K562 (cell line): Measurements from ENCODE around the gene NSMCE1. TPM values are rescaled to one million over a fixed set of nuclear protein-coding genes. Genes with fewer than 3 reads are reported as not detected.

ENCODE experiments used
- EHMT2 ChIP-seq: fragments of 450-650 bp; IDR thresholded peaks from 2 replicates; pipeline ENCODE4 v1.6.1; 2018; ENCODE audit warnings: antibody characterized with exemption
- ETV5 ChIP-seq: sonication (generic); formaldehyde crosslinking; IDR thresholded peaks from 2 replicates; pipeline ENCODE4 v1.4.0; 2020; ENCODE audit warnings: low read depth, mild to moderate bottlenecking, missing genetic modification reagents
- HDAC6 ChIP-seq: IDR thresholded peaks from 2 replicates; pipeline ENCODE4 v1.6.1; 2012; ENCODE audit warnings: low read depth, mild to moderate bottlenecking, control low read depth, inconsistent platforms, low read length, moderate library complexity
- MEIS2 ChIP-seq: fragments of 450-650 bp; IDR thresholded peaks from 2 replicates; pipeline ENCODE4 v1.6.1; 2014; ENCODE audit warnings: mild to moderate bottlenecking; ENCODE audit not compliant: partially characterized antibody
- NR2F6 ChIP-seq: fragments of 450-650 bp; formaldehyde crosslinking; IDR thresholded peaks from 2 replicates; pipeline ENCODE4 v1.4.0; 2020; ENCODE audit warnings: mild to moderate bottlenecking
- NUFIP1 ChIP-seq: fragments of 450-650 bp; IDR thresholded peaks from 2 replicates; pipeline ENCODE4 v1.6.1; 2018; ENCODE audit not compliant: partially characterized antibody
- PHTF2 ChIP-seq: fragments of 250-450 bp; sonication (Bioruptor Pico); IDR thresholded peaks from 2 replicates; pipeline ENCODE4 v1.5.0; 2021; ENCODE audit warnings: mild to moderate bottlenecking
- POLR2H ChIP-seq: IDR thresholded peaks from 2 replicates; pipeline ENCODE4 v1.6.1; 2016; ENCODE audit warnings: missing genetic modification characterization, low read depth, mild to moderate bottlenecking, control low read depth, missing compliant biosample characterization, moderate library complexity
- SMAD1 ChIP-seq: fragments of 150-350 bp; IDR thresholded peaks from 2 replicates; pipeline ENCODE4 v1.6.1; 2014; ENCODE audit warnings: low read length, low read depth; ENCODE audit not compliant: partially characterized antibody
- SUPT5H ChIP-seq: fragments of 450-650 bp; IDR thresholded peaks from 2 replicates; pipeline ENCODE4 v1.6.1; 2016
- TFAM ChIP-seq: fragments of 250-450 bp; sonication (Bioruptor Pico); conservative IDR thresholded peaks from 2 replicates; pipeline ENCODE4 v1.5.0; 2021; ENCODE audit warnings: mild to moderate bottlenecking, moderate library complexity
- ZNF3 ChIP-seq: fragments of 250-450 bp; sonication (Bioruptor Pico); IDR thresholded peaks from 2 replicates; pipeline ENCODE4 v1.5.0; 2021; ENCODE audit warnings: mild to moderate bottlenecking, moderate library complexity
- ZNF507 ChIP-seq: conservative IDR thresholded peaks from 2 replicates; pipeline ENCODE4 v1.6.1; 2017; ENCODE audit warnings: missing genetic modification characterization, missing compliant biosample characterization
- ZNF583 ChIP-seq: fragments of 250-450 bp; sonication (Bioruptor Pico); IDR thresholded peaks from 2 replicates; pipeline ENCODE4 v1.4.0; 2020
- ZNF584 ChIP-seq: fragments of 200-800 bp; sonication (Bioruptor generic); IDR thresholded peaks from 2 replicates; pipeline ENCODE4 v1.6.1; 2016; ENCODE audit warnings: low read depth, mild to moderate bottlenecking, missing genetic modification characterization, missing compliant biosample characterization
- ZNF79 ChIP-seq: fragments of 250-450 bp; sonication (Bioruptor Pico); IDR thresholded peaks from 2 replicates; pipeline ENCODE4 v1.4.0; 2020; ENCODE audit warnings: low read depth, mild to moderate bottlenecking, moderate library complexity
- ZSCAN29 ChIP-seq: fragments of 450-650 bp; IDR thresholded peaks from 2 replicates; pipeline ENCODE4 v1.6.1; 2017
- polyA plus RNA-seq, 8 experiments: library from polyadenylated mRNA; depleted of rRNA in 4 of 8; stranded (reverse) in 5 of 8; unstranded in 3 of 8; fragments of >200 nt; fragmentation: Nextera tagmentation in 2 of 8; fragmentation: Illumina TruSeq in 1 of 8; extraction: Ambion mirVana in 2 of 8; extraction: Trizol in 1 of 8; gene quantifications; 2 replicates each; pipeline versions ENCODE4 v1.2.1 to v1.2.3, GENCODE V29; 2011 to 2014; ENCODE audit warnings: inconsistent platforms in 1 of 8, missing spikeins in 1 of 8
- total RNA-seq, 7 experiments: library from RNA; depleted of rRNA in 6 of 7; stranded (reverse); fragments of >200 nt in 6 of 7; fragmentation: Illumina TruSeq in 2 of 7; extraction: Trizol in 2 of 7; gene quantifications; 2 replicates each; pipeline versions ENCODE4 v1.2.1 to v1.2.3, GENCODE V29; 2011 to 2021; ENCODE audit warnings: low replicate concordance in 1 of 7
- TF ChIP-seq, protein P1 (sequence below), 2 experiments: IDR thresholded peaks in 1 of 2; conservative IDR thresholded peaks in 1 of 2; 2 replicates each; pipeline ENCODE4 v1.6.1; 2016; ENCODE audit warnings: low read depth in 2 of 2, mild to moderate bottlenecking in 1 of 2, missing compliant biosample characterization in 1 of 2, missing genetic modification characterization in 1 of 2, moderate library complexity in 1 of 2
- TF ChIP-seq, protein P2 (sequence below): sonication (generic); formaldehyde crosslinking; IDR thresholded peaks from 2 replicates; pipeline ENCODE4 v1.8.1; 2022; ENCODE audit warnings: missing genetic modification reagents
- TF ChIP-seq, protein P3 (sequence below), 2 experiments: fragments of 450-650 bp; IDR thresholded peaks; 2 replicates each; pipeline ENCODE4 v1.6.1; 2016
- TF ChIP-seq, protein P4 (sequence below): sonication (generic); formaldehyde crosslinking; IDR thresholded peaks from 2 replicates; pipeline ENCODE4 v1.8.1; 2023; ENCODE audit warnings: mild to moderate bottlenecking, missing genetic modification reagents
- TF ChIP-seq, protein P5 (sequence below): sonication (generic); formaldehyde crosslinking; IDR thresholded peaks from 2 replicates; pipeline ENCODE4 v1.8.1; 2023; ENCODE audit warnings: mild to moderate bottlenecking, missing genetic modification reagents

Gene NSMCE1
- total and polyA plus RNA-seq, 9 of the 15 experiments (the other 6 are each of a cell fraction or from before 2014, with no cell fraction given), result 52.1 to 163 (median 61.5) TPM

GRCh38 chr16:27314161-27314723 is 45.7 kb upstream of the NSMCE1 start (continued):
- TF ChIP-seq NUFIP1 (no peak), NR2F6 (CRISPR knock-in tag) (no peak), ZSCAN29 (no peak), ZNF507 (tag) (no peak), TFAM (no peak), EHMT2 (no peak), ETV5 (CRISPR knock-in tag) (peak; percentile 55; the same call in 1 of the 2 replicates), MEIS2 (peak; percentile 31), HDAC6 (0 out of 2 replicates have a peak, but pooled peaks have one; percentile 23), ZNF3 (no peak), ZNF583 (CRISPR knock-in tag) (no peak), SUPT5H (no peak), POLR2H (tag) (no peak), PHTF2 (CRISPR knock-in tag) (no peak), ZNF584 (no peak), SMAD1 (no peak), ZNF79 (CRISPR knock-in tag) (no peak)
- TF ChIP-seq, protein P1, sequence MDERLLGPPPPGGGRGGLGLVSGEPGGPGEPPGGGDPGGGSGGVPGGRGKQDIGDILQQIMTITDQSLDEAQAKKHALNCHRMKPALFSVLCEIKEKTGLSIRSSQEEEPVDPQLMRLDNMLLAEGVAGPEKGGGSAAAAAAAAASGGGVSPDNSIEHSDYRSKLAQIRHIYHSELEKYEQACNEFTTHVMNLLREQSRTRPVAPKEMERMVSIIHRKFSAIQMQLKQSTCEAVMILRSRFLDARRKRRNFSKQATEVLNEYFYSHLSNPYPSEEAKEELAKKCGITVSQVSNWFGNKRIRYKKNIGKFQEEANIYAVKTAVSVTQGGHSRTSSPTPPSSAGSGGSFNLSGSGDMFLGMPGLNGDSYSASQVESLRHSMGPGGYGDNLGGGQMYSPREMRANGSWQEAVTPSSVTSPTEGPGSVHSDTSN (CRISPR knock-in tag; IDR thresholded peaks at IDR 0.05; ENCODE audit: low read depth), result no peak
- TF ChIP-seq, protein P1 (tag; conservative IDR thresholded peaks at IDR 0.05; ENCODE audit: low read depth), result no peak
- TF ChIP-seq, protein P2, sequence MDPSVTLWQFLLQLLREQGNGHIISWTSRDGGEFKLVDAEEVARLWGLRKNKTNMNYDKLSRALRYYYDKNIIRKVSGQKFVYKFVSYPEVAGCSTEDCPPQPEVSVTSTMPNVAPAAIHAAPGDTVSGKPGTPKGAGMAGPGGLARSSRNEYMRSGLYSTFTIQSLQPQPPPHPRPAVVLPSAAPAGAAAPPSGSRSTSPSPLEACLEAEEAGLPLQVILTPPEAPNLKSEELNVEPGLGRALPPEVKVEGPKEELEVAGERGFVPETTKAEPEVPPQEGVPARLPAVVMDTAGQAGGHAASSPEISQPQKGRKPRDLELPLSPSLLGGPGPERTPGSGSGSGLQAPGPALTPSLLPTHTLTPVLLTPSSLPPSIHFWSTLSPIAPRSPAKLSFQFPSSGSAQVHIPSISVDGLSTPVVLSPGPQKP (CRISPR knock-in tag), result no peak
- TF ChIP-seq, protein P3, sequence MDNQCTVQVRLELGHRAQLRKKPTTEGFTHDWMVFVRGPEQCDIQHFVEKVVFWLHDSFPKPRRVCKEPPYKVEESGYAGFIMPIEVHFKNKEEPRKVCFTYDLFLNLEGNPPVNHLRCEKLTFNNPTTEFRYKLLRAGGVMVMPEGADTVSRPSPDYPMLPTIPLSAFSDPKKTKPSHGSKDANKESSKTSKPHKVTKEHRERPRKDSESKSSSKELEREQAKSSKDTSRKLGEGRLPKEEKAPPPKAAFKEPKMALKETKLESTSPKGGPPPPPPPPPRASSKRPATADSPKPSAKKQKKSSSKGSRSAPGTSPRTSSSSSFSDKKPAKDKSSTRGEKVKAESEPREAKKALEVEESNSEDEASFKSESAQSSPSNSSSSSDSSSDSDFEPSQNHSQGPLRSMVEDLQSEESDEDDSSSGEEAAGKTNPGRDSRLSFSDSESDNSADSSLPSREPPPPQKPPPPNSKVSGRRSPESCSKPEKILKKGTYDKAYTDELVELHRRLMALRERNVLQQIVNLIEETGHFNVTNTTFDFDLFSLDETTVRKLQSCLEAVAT (IDR thresholded peaks at IDR 0.05), result no peak
- TF ChIP-seq, protein P4, sequence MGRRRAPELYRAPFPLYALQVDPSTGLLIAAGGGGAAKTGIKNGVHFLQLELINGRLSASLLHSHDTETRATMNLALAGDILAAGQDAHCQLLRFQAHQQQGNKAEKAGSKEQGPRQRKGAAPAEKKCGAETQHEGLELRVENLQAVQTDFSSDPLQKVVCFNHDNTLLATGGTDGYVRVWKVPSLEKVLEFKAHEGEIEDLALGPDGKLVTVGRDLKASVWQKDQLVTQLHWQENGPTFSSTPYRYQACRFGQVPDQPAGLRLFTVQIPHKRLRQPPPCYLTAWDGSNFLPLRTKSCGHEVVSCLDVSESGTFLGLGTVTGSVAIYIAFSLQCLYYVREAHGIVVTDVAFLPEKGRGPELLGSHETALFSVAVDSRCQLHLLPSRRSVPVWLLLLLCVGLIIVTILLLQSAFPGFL (CRISPR knock-in tag), result no peak
- TF ChIP-seq, protein P5, sequence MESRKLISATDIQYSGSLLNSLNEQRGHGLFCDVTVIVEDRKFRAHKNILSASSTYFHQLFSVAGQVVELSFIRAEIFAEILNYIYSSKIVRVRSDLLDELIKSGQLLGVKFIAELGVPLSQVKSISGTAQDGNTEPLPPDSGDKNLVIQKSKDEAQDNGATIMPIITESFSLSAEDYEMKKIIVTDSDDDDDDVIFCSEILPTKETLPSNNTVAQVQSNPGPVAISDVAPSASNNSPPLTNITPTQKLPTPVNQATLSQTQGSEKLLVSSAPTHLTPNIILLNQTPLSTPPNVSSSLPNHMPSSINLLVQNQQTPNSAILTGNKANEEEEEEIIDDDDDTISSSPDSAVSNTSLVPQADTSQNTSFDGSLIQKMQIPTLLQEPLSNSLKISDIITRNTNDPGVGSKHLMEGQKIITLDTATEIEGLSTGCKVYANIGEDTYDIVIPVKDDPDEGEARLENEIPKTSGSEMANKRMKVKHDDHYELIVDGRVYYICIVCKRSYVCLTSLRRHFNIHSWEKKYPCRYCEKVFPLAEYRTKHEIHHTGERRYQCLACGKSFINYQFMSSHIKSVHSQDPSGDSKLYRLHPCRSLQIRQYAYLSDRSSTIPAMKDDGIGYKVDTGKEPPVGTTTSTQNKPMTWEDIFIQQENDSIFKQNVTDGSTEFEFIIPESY (CRISPR knock-in tag), result no peak
